ENCODE data around the gene FKBP11. TPM values are rescaled to one million over a fixed set of nuclear protein-coding genes. Genes with fewer than 3 reads are reported as not detected.

The FKBP11 gene
- total RNA-seq, 1 donor from 2014 or later, result 18.2 TPM

GRCh38 chr12:48889679-48890078, 35.6 kb downstream of the FKBP11 start:
- no peaks in the 10 kb centered on the region for H3K9me3 ChIP-seq (ENCODE audit: low read depth)
- H3K9ac ChIP-seq, result no peak overlapping the region
- no peak overlapping the region for H3K27ac ChIP-seq
- Mint-ChIP-seq H3K27me3 (ENCODE audit: insufficient read depth, low read depth) (peaks cover 5% of the 10 kb centered on the region), H3K9me3 (no peaks in the 10 kb centered on the region), H3K36me3 (no peaks in the 10 kb centered on the region), H3K4me3 (no peak overlapping the region), H3K27ac (no peak overlapping the region), H3K4me1 (peaks cover 36% of the 10 kb centered on the region)
- no peak for DNase-seq (ENCODE audit: low spot score)
- no peak overlapping the region for H3K4me2 ChIP-seq
- H4K20me1 ChIP-seq (ENCODE audit: low read depth), result no peaks in the 10 kb centered on the region
- H3K4me3 ChIP-seq, result no peak overlapping the region
- H3F3A ChIP-seq (ENCODE audit: low read depth), result peaks cover 23% of the 10 kb centered on the region
- H3K4me1 ChIP-seq, result peaks cover 10% of the 10 kb centered on the region
- H3K27me3 ChIP-seq, result peaks cover 12% of the 10 kb centered on the region
- H3K79me2 ChIP-seq (ENCODE audit: low read depth), result no peaks in the 10 kb centered on the region
- no peaks in the 10 kb centered on the region for H3K36me3 ChIP-seq
- TF ChIP-seq EZH2 (IDR thresholded peaks at IDR 0.05) (no peak), EZH2phosphoT487 (IDR thresholded peaks at IDR 0.05) (no peak)
- TF ChIP-seq, protein P1, sequence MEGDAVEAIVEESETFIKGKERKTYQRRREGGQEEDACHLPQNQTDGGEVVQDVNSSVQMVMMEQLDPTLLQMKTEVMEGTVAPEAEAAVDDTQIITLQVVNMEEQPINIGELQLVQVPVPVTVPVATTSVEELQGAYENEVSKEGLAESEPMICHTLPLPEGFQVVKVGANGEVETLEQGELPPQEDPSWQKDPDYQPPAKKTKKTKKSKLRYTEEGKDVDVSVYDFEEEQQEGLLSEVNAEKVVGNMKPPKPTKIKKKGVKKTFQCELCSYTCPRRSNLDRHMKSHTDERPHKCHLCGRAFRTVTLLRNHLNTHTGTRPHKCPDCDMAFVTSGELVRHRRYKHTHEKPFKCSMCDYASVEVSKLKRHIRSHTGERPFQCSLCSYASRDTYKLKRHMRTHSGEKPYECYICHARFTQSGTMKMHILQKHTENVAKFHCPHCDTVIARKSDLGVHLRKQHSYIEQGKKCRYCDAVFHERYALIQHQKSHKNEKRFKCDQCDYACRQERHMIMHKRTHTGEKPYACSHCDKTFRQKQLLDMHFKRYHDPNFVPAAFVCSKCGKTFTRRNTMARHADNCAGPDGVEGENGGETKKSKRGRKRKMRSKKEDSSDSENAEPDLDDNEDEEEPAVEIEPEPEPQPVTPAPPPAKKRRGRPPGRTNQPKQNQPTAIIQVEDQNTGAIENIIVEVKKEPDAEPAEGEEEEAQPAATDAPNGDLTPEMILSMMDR (IDR thresholded peaks at IDR 0.05), result no peak
- no peak overlapping the region for H2AFZ ChIP-seq (replicated peaks)

DNA sequence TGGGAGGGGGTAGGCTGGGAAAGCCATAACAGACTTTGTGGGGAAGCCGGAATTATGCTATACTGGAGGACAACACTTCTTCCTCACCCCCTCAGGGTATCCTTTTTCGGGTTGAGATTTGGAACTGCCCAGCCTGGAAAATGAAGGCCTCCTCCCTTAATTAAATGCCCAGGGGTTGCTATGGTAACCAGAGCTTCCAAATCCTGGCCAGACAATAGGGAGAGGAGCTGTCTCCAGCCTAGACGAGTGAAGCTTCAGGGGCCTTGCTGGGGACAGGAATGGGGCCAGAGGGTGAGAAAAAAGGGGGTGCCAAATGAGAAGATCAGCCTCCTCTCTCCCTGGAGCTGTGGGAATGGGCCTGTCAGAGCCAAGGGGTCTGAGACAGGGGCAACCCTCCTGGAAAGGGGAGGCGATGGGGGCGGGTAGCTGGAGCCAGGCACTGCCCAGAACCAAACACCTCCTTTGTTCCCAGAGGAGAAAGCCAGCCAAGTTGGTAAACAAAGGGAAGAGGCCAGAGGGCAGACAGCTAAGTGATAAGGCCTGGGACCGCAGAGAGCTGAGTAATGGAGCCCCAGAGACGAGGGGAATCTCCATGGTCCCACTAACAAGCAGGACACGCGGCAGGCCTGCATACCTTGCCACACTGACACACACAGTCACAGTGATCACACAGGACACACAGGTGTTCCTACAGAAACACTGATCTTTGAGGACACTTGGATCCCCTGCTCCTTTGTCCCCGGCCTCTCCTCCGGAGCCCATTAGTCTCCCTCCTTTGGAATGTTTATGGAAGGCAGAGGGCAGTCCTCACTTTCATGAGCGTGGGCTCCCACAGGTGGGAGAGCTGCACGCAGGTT, 41.8 kb downstream of the FKBP11 start:
- H3K79me2 ChIP-seq (ENCODE audit: low read depth), result no peaks in the 10 kb centered on the region
- H3K4me3 ChIP-seq, result peak overlapping the region; percentile 44
- H3K36me3 Mint-ChIP-seq, result no peaks in the 10 kb centered on the region
- TF ChIP-seq, protein P1 (IDR thresholded peaks at IDR 0.05), result no peak
- TF ChIP-seq EZH2phosphoT487 (IDR thresholded peaks at IDR 0.05) (no peak), EZH2 (IDR thresholded peaks at IDR 0.05) (no peak)
- no peaks in the 10 kb centered on the region for H4K20me1 ChIP-seq (ENCODE audit: low read depth)
- no peaks in the 10 kb centered on the region for H3K9me3 Mint-ChIP-seq
- peak overlapping the region; percentile 91 for H3K4me2 ChIP-seq
- peak overlapping the region; percentile 77 for H3K4me3 Mint-ChIP-seq
- peak; percentile 98 for DNase-seq (ENCODE audit: low spot score)
- H3K9ac ChIP-seq, result no peak overlapping the region
- H3K9me3 ChIP-seq (ENCODE audit: low read depth), result no peaks in the 10 kb centered on the region
- H3K27ac ChIP-seq, result peak overlapping the region; percentile 98
- peaks cover 51% of the 10 kb centered on the region for H3K4me1 ChIP-seq
- peak overlapping the region; percentile 100 for H3K27ac Mint-ChIP-seq
- H3F3A ChIP-seq (ENCODE audit: low read depth), result peaks cover 46% of the 10 kb centered on the region
- no peaks in the 10 kb centered on the region for H3K27me3 ChIP-seq
- peaks cover 9% of the 10 kb centered on the region for H3K27me3 Mint-ChIP-seq (ENCODE audit: insufficient read depth, low read depth)
- peaks cover 58% of the 10 kb centered on the region for H3K4me1 Mint-ChIP-seq
- H3K36me3 ChIP-seq, result no peaks in the 10 kb centered on the region
- H2AFZ ChIP-seq (replicated peaks), result peak overlapping the region; percentile 15

- DNase-seq (ENCODE audit: low spot score), result no peak
These were observed 42.4 kb downstream of the FKBP11 start for GRCh38 chr12:48882972-48883304.

More at GRCh38 chr12:48882972-48883304, 42.4 kb downstream of the FKBP11 start:
- no peak overlapping the region for H3K9ac ChIP-seq
- H3K4me1 ChIP-seq, result peaks cover 51% of the 10 kb centered on the region
- H3K27ac Mint-ChIP-seq, result peak overlapping the region; percentile 100
- H3K9me3 ChIP-seq (ENCODE audit: low read depth), result no peaks in the 10 kb centered on the region
- no peaks in the 10 kb centered on the region for H4K20me1 ChIP-seq (ENCODE audit: low read depth)
- H3F3A ChIP-seq (ENCODE audit: low read depth), result peaks cover 46% of the 10 kb centered on the region
- peak overlapping the region; percentile 98 for H3K27ac ChIP-seq
- H3K4me1 Mint-ChIP-seq, result peaks cover 58% of the 10 kb centered on the region
- no peak overlapping the region for H2AFZ ChIP-seq (replicated peaks)
- H3K79me2 ChIP-seq (ENCODE audit: low read depth), result no peaks in the 10 kb centered on the region
- H3K27me3 ChIP-seq, result no peaks in the 10 kb centered on the region
- peak overlapping the region; percentile 77 for H3K4me3 Mint-ChIP-seq
- H3K36me3 ChIP-seq, result no peaks in the 10 kb centered on the region
- H3K9me3 Mint-ChIP-seq, result no peaks in the 10 kb centered on the region
- H3K4me3 ChIP-seq, result peak overlapping the region; percentile 44
- TF ChIP-seq EZH2phosphoT487 (IDR thresholded peaks at IDR 0.05) (no peak), EZH2 (IDR thresholded peaks at IDR 0.05) (no peak)
- TF ChIP-seq, protein P1 (IDR thresholded peaks at IDR 0.05), result no peak
- peaks cover 14% of the 10 kb centered on the region for H3K27me3 Mint-ChIP-seq (ENCODE audit: insufficient read depth, low read depth)
- H3K4me2 ChIP-seq, result peak overlapping the region; percentile 91
- H3K36me3 Mint-ChIP-seq, result no peaks in the 10 kb centered on the region
